GM23338 (cell line): ENCODE results near the gene C3orf70. TPM values are rescaled to one million over a fixed set of nuclear protein-coding genes. Genes with fewer than 3 reads are reported as not detected.

Source experiments
- ATAC-seq: fragments of 200-7000 bp; cut with Tn5 transposase; 3 replicates; pipeline ENCODE4 v1.9.1; 2020
- DNase-seq: peaks from one replicate; pipeline ENCODE4 v3.0.0-alpha.2; 2015; ENCODE audit warnings: low spot score
- H2AFZ ChIP-seq: fragments of 200-600 bp; sonication (generic); 2 replicates; pipeline ENCODE4 v1.8.0; 2016; ENCODE audit warnings: antibody characterized with exemption, mild to moderate bottlenecking, moderate library complexity
- H3F3A ChIP-seq: fragments of 200-600 bp; sonication (generic); replicated peaks from 2 replicates; pipeline ENCODE4 v1.8.0; 2017; ENCODE audit warnings: antibody characterized with exemption, mixed run types, low read depth
- H3K27ac ChIP-seq: fragments of 200-600 bp; sonication (generic); 2 replicates; pipeline ENCODE4 v1.6.1; 2016; ENCODE audit warnings: low read depth
- H3K27me3 ChIP-seq: fragments of 200-600 bp; sonication (generic); 2 replicates; pipeline ENCODE4 v1.8.0; 2016; ENCODE audit warnings: mild to moderate bottlenecking, mixed run types, moderate library complexity; ENCODE audit not compliant: insufficient read depth
- H3K36me3 ChIP-seq: fragments of 200-600 bp; sonication (generic); 2 replicates; pipeline ENCODE4 v1.8.0; 2016; ENCODE audit warnings: mild to moderate bottlenecking; ENCODE audit not compliant: insufficient read depth
- H3K4me1 ChIP-seq: fragments of 200-600 bp; sonication (generic); 2 replicates; pipeline ENCODE4 v1.8.0; 2016; ENCODE audit warnings: mild to moderate bottlenecking, moderate library complexity; ENCODE audit not compliant: insufficient read depth
- H3K4me2 ChIP-seq: fragments of 200-600 bp; sonication (generic); 2 replicates; pipeline ENCODE4 v1.7.1; 2017; ENCODE audit warnings: mixed run types
- H3K4me3 ChIP-seq: fragments of 200-600 bp; sonication (generic); 2 replicates; pipeline ENCODE4 v1.6.1; 2016; ENCODE audit warnings: mixed run types
- H3K79me2 ChIP-seq: fragments of 200-600 bp; sonication (generic); replicated peaks from 2 replicates; pipeline ENCODE4 v1.8.0; 2017; ENCODE audit warnings: mild to moderate bottlenecking; ENCODE audit not compliant: insufficient read depth
- H3K9me2 ChIP-seq: fragments of 200-600 bp; sonication (generic); 2 replicates; pipeline ENCODE4 v1.8.0; 2017; ENCODE audit not compliant: insufficient read depth
- H4K20me1 ChIP-seq: fragments of 200-600 bp; sonication (generic); replicated peaks from 2 replicates; pipeline ENCODE4 v1.8.0; 2017; ENCODE audit warnings: mild to moderate bottlenecking; ENCODE audit not compliant: insufficient read depth
- H3K27ac Mint-ChIP-seq: 2 replicates; pipeline ENCODE4 v1.8.0; 2020; ENCODE audit warnings: inconsistent platforms, mild to moderate bottlenecking, moderate library complexity, mixed read lengths
- H3K27me3 Mint-ChIP-seq: 3 replicates; pipeline ENCODE4 v1.8.0; 2022; ENCODE audit warnings: low read depth, mild to moderate bottlenecking, moderate library complexity, mixed read lengths, inconsistent platforms; ENCODE audit not compliant: insufficient read depth, poor library complexity
- H3K36me3 Mint-ChIP-seq: 3 replicates; pipeline ENCODE4 v1.8.0; 2021; ENCODE audit warnings: low read depth, mild to moderate bottlenecking, inconsistent platforms, moderate library complexity, mixed read lengths
- H3K4me1 Mint-ChIP-seq: 3 replicates; pipeline ENCODE4 v1.8.0; 2020; ENCODE audit warnings: mild to moderate bottlenecking, inconsistent platforms, mixed read lengths
- H3K4me3 Mint-ChIP-seq: 3 replicates; pipeline ENCODE4 v1.8.0; 2021; ENCODE audit warnings: moderate library complexity, mild to moderate bottlenecking, inconsistent platforms, mixed read lengths
- H3K9me3 Mint-ChIP-seq: 3 replicates; pipeline ENCODE4 v1.8.0; 2020; ENCODE audit warnings: moderate library complexity, mild to moderate bottlenecking, inconsistent platforms, mixed read lengths
- CREB1 ChIP-seq: fragments of 250-450 bp; sonication (Bioruptor Pico); IDR thresholded peaks from 2 replicates; pipeline ENCODE4 v1.5.0; 2020; ENCODE audit warnings: low read depth, mild to moderate bottlenecking, moderate library complexity
- JUNB ChIP-seq: IDR thresholded peaks from one replicate; pipeline ENCODE4 v1.6.1; 2016; ENCODE audit warnings: antibody characterized with exemption; ENCODE audit not compliant: unreplicated experiment
- NANOG ChIP-seq: IDR thresholded peaks from 2 replicates; pipeline ENCODE4 v1.6.1; 2016; ENCODE audit warnings: antibody characterized with exemption, borderline replicate concordance
- POLR2AphosphoS5 ChIP-seq: IDR thresholded peaks from 2 replicates; pipeline ENCODE4 v1.6.1; 2016; ENCODE audit warnings: antibody characterized with exemption, low read depth
- STAT1 ChIP-seq: IDR thresholded peaks from one replicate; pipeline ENCODE4 v1.6.1; 2016; ENCODE audit warnings: antibody characterized with exemption; ENCODE audit not compliant: unreplicated experiment
- ZNF114 ChIP-seq: fragments of 250-450 bp; sonication (Bioruptor Pico); IDR thresholded peaks from 2 replicates; pipeline ENCODE4 v1.5.0; 2020; ENCODE audit warnings: mild to moderate bottlenecking, moderate library complexity
- ZNF331 ChIP-seq: fragments of 250-450 bp; sonication (Bioruptor Pico); IDR thresholded peaks from 2 replicates; pipeline ENCODE4 v1.5.0; 2020; ENCODE audit warnings: low read depth, mild to moderate bottlenecking, moderate library complexity
- polyA plus RNA-seq: library from polyadenylated mRNA; unstranded; fragments of >200 nt; fragmentation: Nextera tagmentation; extraction: Ambion mirVana; gene quantifications from 2 replicates; pipeline ENCODE4 v1.2.1, GENCODE V29; 2016
- total RNA-seq: library from RNA; depleted of rRNA; stranded (reverse); fragments of >200 nt; shearing (Covaris generic); gene quantifications from 2 replicates; pipeline ENCODE4 v1.2.3, GENCODE V29; 2014
- TF ChIP-seq, protein P1 (sequence below): fragments of 250-450 bp; sonication (Bioruptor Pico); IDR thresholded peaks from 2 replicates; pipeline ENCODE4 v1.5.0; 2020; ENCODE audit warnings: mild to moderate bottlenecking, moderate library complexity
- TF ChIP-seq, protein P2 (sequence below): IDR thresholded peaks from 2 replicates; pipeline ENCODE4 v1.6.1; 2016; ENCODE audit warnings: antibody characterized with exemption

Gene C3orf70
- total and polyA plus RNA-seq, 2 experiments from 2014 or later: 0.45 to 1.5 TPM

DNA sequence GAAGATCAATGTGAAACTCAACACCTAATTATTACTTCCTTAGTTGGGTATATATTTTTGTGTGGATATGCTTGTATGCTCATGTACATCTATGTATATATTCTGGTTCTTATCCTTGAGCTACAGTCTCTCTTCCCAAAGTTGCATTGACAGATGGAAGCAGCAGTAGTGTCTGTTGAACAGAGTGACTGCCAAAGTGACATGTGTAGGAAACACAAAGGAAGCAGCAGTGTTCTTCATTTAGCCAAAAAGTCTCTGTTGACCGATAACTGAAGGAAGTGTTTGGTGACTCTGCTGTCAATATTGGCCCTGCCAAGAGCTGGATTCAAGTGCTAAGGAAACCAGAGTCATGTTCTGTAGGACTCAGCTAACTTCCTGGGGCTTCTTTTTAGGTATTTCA lies 123.8 kb downstream of the C3orf70 start:
- ATAC-seq (no peak), DNase-seq (no peak)
- Histone ChIP-seq H3K4me2 (no peak overlapping the region), H3K4me3 (no peak overlapping the region), H3K4me1 (no peaks in the 10 kb centered on the region), H3K9me2 (no peaks in the 10 kb centered on the region), H3K27me3 (no peaks in the 10 kb centered on the region), H3K36me3 (peaks cover 2% of the 10 kb centered on the region; the same call in 1 of the 2 replicates), H3F3A (no peaks in the 10 kb centered on the region), H3K27ac (no peak overlapping the region), H4K20me1 (no peaks in the 10 kb centered on the region), H3K79me2 (no peaks in the 10 kb centered on the region), H2AFZ (no peak overlapping the region)
- Mint-ChIP-seq H3K27me3 (no peaks in the 10 kb centered on the region), H3K9me3 (no peaks in the 10 kb centered on the region), H3K27ac (no peak overlapping the region), H3K4me1 (peaks cover 5% of the 10 kb centered on the region; the same call in 2 of the 3 replicates), H3K4me3 (no peak overlapping the region), H3K36me3 (peaks cover 11% of the 10 kb centered on the region; the same call in 2 of the 3 replicates)
- no peak for TF ChIP-seq NANOG
- TF ChIP-seq, protein P1, sequence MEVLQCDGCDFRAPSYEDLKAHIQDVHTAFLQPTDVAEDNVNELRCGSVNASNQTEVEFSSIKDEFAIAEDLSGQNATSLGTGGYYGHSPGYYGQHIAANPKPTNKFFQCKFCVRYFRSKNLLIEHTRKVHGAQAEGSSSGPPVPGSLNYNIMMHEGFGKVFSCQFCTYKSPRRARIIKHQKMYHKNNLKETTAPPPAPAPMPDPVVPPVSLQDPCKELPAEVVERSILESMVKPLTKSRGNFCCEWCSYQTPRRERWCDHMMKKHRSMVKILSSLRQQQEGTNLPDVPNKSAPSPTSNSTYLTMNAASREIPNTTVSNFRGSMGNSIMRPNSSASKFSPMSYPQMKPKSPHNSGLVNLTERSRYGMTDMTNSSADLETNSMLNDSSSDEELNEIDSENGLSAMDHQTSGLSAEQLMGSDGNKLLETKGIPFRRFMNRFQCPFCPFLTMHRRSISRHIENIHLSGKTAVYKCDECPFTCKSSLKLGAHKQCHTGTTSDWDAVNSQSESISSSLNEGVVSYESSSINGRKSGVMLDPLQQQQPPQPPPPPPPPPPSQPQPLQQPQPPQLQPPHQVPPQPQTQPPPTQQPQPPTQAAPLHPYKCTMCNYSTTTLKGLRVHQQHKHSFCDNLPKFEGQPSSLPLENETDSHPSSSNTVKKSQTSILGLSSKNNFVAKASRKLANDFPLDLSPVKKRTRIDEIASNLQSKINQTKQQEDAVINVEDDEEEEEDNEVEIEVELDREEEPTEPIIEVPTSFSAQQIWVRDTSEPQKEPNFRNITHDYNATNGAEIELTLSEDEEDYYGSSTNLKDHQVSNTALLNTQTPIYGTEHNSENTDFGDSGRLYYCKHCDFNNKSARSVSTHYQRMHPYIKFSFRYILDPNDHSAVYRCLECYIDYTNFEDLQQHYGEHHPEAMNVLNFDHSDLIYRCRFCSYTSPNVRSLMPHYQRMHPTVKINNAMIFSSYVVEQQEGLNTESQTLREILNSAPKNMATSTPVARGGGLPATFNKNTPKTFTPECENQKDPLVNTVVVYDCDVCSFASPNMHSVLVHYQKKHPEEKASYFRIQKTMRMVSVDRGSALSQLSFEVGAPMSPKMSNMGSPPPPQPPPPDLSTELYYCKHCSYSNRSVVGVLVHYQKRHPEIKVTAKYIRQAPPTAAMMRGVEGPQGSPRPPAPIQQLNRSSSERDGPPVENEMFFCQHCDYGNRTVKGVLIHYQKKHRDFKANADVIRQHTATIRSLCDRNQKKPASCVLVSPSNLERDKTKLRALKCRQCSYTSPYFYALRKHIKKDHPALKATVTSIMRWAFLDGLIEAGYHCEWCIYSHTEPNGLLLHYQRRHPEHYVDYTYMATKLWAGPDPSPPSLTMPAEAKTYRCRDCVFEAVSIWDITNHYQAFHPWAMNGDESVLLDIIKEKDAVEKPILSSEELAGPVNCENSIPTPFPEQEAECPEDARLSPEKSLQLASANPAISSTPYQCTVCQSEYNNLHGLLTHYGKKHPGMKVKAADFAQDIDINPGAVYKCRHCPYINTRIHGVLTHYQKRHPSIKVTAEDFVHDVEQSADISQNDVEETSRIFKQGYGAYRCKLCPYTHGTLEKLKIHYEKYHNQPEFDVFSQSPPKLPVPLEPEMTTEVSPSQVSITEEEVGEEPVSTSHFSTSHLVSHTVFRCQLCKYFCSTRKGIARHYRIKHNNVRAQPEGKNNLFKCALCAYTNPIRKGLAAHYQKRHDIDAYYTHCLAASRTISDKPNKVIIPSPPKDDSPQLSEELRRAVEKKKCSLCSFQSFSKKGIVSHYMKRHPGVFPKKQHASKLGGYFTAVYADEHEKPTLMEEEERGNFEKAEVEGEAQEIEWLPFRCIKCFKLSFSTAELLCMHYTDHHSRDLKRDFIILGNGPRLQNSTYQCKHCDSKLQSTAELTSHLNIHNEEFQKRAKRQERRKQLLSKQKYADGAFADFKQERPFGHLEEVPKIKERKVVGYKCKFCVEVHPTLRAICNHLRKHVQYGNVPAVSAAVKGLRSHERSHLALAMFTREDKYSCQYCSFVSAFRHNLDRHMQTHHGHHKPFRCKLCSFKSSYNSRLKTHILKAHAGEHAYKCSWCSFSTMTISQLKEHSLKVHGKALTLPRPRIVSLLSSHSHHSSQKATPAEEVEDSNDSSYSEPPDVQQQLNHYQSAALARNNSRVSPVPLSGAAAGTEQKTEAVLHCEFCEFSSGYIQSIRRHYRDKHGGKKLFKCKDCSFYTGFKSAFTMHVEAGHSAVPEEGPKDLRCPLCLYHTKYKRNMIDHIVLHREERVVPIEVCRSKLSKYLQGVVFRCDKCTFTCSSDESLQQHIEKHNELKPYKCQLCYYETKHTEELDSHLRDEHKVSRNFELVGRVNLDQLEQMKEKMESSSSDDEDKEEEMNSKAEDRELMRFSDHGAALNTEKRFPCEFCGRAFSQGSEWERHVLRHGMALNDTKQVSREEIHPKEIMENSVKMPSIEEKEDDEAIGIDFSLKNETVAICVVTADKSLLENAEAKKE: no peak
- TF ChIP-seq, protein P2, sequence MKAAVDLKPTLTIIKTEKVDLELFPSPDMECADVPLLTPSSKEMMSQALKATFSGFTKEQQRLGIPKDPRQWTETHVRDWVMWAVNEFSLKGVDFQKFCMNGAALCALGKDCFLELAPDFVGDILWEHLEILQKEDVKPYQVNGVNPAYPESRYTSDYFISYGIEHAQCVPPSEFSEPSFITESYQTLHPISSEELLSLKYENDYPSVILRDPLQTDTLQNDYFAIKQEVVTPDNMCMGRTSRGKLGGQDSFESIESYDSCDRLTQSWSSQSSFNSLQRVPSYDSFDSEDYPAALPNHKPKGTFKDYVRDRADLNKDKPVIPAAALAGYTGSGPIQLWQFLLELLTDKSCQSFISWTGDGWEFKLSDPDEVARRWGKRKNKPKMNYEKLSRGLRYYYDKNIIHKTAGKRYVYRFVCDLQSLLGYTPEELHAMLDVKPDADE: no peak
- no peak for TF ChIP-seq CREB1 (CRISPR knock-in tag)
- TF ChIP-seq ZNF114: no peak
- TF ChIP-seq POLR2AphosphoS5: no peak
- TF ChIP-seq ZNF331 (CRISPR knock-in tag): no peak
- no peak for TF ChIP-seq JUNB
- no peak for TF ChIP-seq STAT1
